GM12892 (cell line): ENCODE data around the gene CNTNAP5.

ENCODE experiments used
- POLR2A ChIP-seq: IDR thresholded peaks from 2 replicates; pipeline ENCODE4 v1.6.1; 2011; ENCODE audit warnings: low read depth, low read length, control low read depth
- POLR2AphosphoS5 ChIP-seq: IDR thresholded peaks from 2 replicates; pipeline ENCODE4 v1.6.1; 2011; ENCODE audit warnings: low read depth, low read length, control low read depth
- TAF1 ChIP-seq: IDR thresholded peaks from 2 replicates; pipeline ENCODE4 v1.6.1; 2011; ENCODE audit warnings: low read depth, mild to moderate bottlenecking, control low read depth, low read length, borderline replicate concordance

GRCh38 chr2:124877141-124877577 lies 852.1 kb downstream of the CNTNAP5 start:
- TF ChIP-seq POLR2A (no peak), TAF1 (no peak), POLR2AphosphoS5 (no peak)
